ENCODE data around the gene TMEM17.

DNA sequence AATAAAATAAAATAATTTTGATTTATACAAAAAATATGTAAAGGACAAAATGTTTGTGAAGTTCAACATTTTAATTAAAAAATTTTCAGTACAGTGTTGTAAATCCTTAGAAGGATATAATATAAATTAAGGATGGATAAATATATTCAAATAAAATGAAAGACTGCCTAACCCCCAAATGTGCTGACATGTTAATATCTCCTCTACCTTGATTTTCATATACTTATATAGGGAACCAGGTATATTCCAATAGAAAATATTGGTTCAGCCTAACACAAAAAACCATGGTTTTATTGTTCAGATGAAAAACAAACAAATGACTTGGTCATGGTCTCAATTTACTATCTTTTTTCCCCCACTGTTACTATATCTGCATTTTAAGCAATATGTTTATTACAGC, 7.3 kb downstream of the TMEM17 start:
- TF ChIP-seq, protein P1, sequence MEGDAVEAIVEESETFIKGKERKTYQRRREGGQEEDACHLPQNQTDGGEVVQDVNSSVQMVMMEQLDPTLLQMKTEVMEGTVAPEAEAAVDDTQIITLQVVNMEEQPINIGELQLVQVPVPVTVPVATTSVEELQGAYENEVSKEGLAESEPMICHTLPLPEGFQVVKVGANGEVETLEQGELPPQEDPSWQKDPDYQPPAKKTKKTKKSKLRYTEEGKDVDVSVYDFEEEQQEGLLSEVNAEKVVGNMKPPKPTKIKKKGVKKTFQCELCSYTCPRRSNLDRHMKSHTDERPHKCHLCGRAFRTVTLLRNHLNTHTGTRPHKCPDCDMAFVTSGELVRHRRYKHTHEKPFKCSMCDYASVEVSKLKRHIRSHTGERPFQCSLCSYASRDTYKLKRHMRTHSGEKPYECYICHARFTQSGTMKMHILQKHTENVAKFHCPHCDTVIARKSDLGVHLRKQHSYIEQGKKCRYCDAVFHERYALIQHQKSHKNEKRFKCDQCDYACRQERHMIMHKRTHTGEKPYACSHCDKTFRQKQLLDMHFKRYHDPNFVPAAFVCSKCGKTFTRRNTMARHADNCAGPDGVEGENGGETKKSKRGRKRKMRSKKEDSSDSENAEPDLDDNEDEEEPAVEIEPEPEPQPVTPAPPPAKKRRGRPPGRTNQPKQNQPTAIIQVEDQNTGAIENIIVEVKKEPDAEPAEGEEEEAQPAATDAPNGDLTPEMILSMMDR (IDR thresholded peaks at IDR 0.05; ENCODE audit: insufficient read depth, low read length, poor library complexity, severe bottlenecking) = no peak
- no peak for TF ChIP-seq EZH2phosphoT487 (conservative IDR thresholded peaks at IDR 0.05; ENCODE audit: low read length)

Data from SU-DHL-6 (cell line).